Activated T-helper 2 cell treated with anti-CD3 and anti-CD28 coated beads, Interferon-gamma antibody, Interleukin-2, Interleukin-4, amounts not matched to agents 10 μg/mL and 5 μg/mL and 100 μg/mL, durations not matched to agents 14 hours and 24 hours and 36 hours (primary cell): ENCODE data around the gene ARHGEF7. TPM values are rescaled to one million over a fixed set of nuclear protein-coding genes. Genes with fewer than 3 reads are reported as not detected.
A peak's percentile ranks its signal among the peaks of the same experiment; 100 is the strongest.
"Not testable (repeated sequence)": the region's sequence is repeated elsewhere in the genome, so short reads cannot be mapped to it uniquely, and the experiment has no call there.

Source experiments
- DNase-seq: peaks from one replicate; pipeline ENCODE4 v3.0.0; 2021; ENCODE audit warnings: low spot score
- H3K27ac Mint-ChIP-seq: one replicate; pipeline ENCODE4 v1.8.0; 2021; ENCODE audit warnings: mixed read lengths
- H3K27me3 Mint-ChIP-seq: one replicate; pipeline ENCODE4 v1.8.0; 2021; ENCODE audit warnings: low read depth, mixed read lengths
- H3K36me3 Mint-ChIP-seq: one replicate; pipeline ENCODE4 v1.8.0; 2021; ENCODE audit warnings: low read depth, mixed read lengths
- H3K4me1 Mint-ChIP-seq: one replicate; pipeline ENCODE4 v1.8.0; 2021; ENCODE audit warnings: low read depth, mixed read lengths
- H3K4me3 Mint-ChIP-seq: one replicate; pipeline ENCODE4 v1.8.0; 2021; ENCODE audit warnings: low read depth, mild to moderate bottlenecking, moderate library complexity, mixed read lengths
- H3K9me3 Mint-ChIP-seq: one replicate; pipeline ENCODE4 v1.8.0; 2021; ENCODE audit warnings: mixed read lengths
- intact Hi-C: fragments of 100-400 bp; cut with micrococcal nuclease; formaldehyde crosslinking; loops from one replicate; pipeline ENCODE4 v1.15.1; 2023
- total RNA-seq: library from RNA; stranded (reverse); gene quantifications from 2 replicates; pipeline ENCODE4 v1.2.3, GENCODE V29; 2022

The ARHGEF7 gene
- total RNA-seq, 1 donor from 2014 or later: 76.0 TPM

GRCh38 chr13:111255228-111255790 is 140.2 kb downstream of the ARHGEF7 start:
- Mint-ChIP-seq H3K36me3 (peaks cover 90% of the 10 kb centered on the region), H3K9me3 (peaks cover 51% of the 10 kb centered on the region), H3K4me1 (peaks cover 5% of the 10 kb centered on the region), H3K27me3 (no peaks in the 10 kb centered on the region), H3K4me3 (no peak overlapping the region), H3K27ac (no peak overlapping the region)
- DNase-seq: no peak
- intact Hi-C loops: no loop called here

- DNase-seq: no peak
- peaks cover 57% of the 10 kb centered on the region for H3K9me3 Mint-ChIP-seq
- peaks cover 84% of the 10 kb centered on the region for H3K36me3 Mint-ChIP-seq
- intact Hi-C loops: no loop called here
- no peak overlapping the region for H3K4me3 Mint-ChIP-seq
- peaks cover 5% of the 10 kb centered on the region for H3K4me1 Mint-ChIP-seq
- H3K27ac Mint-ChIP-seq: no peak overlapping the region
- H3K27me3 Mint-ChIP-seq: no peaks in the 10 kb centered on the region
These were observed 141.3 kb downstream of the ARHGEF7 start for GRCh38 chr13:111256458-111256857.

GRCh38 chr13:111256946-111257345 is 141.8 kb downstream of the ARHGEF7 start:
- H3K4me3 Mint-ChIP-seq: no peak overlapping the region
- H3K4me1 Mint-ChIP-seq: peaks cover 7% of the 10 kb centered on the region
- DNase-seq: no peak
- peaks cover 80% of the 10 kb centered on the region for H3K36me3 Mint-ChIP-seq
- no peaks in the 10 kb centered on the region for H3K27me3 Mint-ChIP-seq
- H3K27ac Mint-ChIP-seq: no peak overlapping the region
- intact Hi-C loops: no loop called here
- H3K9me3 Mint-ChIP-seq: peaks cover 57% of the 10 kb centered on the region

GRCh38 chr13:111257899-111258298 is 142.8 kb downstream of the ARHGEF7 start:
- H3K4me3 Mint-ChIP-seq, H3K4me1 Mint-ChIP-seq, H3K27me3 Mint-ChIP-seq, intact Hi-C loops, DNase-seq, H3K27ac Mint-ChIP-seq: not testable (repeated sequence)
- peaks cover 57% of the 10 kb centered on the region for H3K9me3 Mint-ChIP-seq
- H3K36me3 Mint-ChIP-seq: peaks cover 71% of the 10 kb centered on the region

- H3K36me3 Mint-ChIP-seq: peaks cover 69% of the 10 kb centered on the region
- no peaks in the 10 kb centered on the region for H3K27me3 Mint-ChIP-seq
- H3K4me3 Mint-ChIP-seq: no peak overlapping the region
These were observed 143.5 kb downstream of the ARHGEF7 start for GRCh38 chr13:111258637-111259036.

GRCh38 chr13:111259058-111259457 is 143.9 kb downstream of the ARHGEF7 start:
- Mint-ChIP-seq H3K36me3 (peaks cover 66% of the 10 kb centered on the region), H3K4me3 (no peak overlapping the region), H3K27me3 (no peaks in the 10 kb centered on the region), H3K4me1 (peaks cover 7% of the 10 kb centered on the region), H3K9me3 (peaks cover 49% of the 10 kb centered on the region), H3K27ac (no peak overlapping the region)
- intact Hi-C loops: no loop called here
- DNase-seq: no peak

More at GRCh38 chr13:111258637-111259036, 143.5 kb downstream of the ARHGEF7 start:
- Mint-ChIP-seq H3K4me1 (peaks cover 7% of the 10 kb centered on the region), H3K27ac (no peak overlapping the region), H3K9me3 (peaks cover 53% of the 10 kb centered on the region)
- no peak for DNase-seq
- intact Hi-C loops: no loop called here

GRCh38 chr13:111261326-111261725 is 146.2 kb downstream of the ARHGEF7 start:
- DNase-seq: no peak
- Mint-ChIP-seq H3K4me3 (no peak overlapping the region), H3K9me3 (peaks cover 38% of the 10 kb centered on the region), H3K36me3 (peaks cover 58% of the 10 kb centered on the region), H3K27ac (peak overlapping the region; percentile 18), H3K27me3 (no peaks in the 10 kb centered on the region), H3K4me1 (peaks cover 7% of the 10 kb centered on the region)
- intact Hi-C loops: no loop called here

GRCh38 chr13:111262281-111262680 is 147.2 kb downstream of the ARHGEF7 start:
- H3K9me3 Mint-ChIP-seq: peaks cover 28% of the 10 kb centered on the region
- no peak overlapping the region for H3K4me3 Mint-ChIP-seq
- DNase-seq: no peak
- peaks cover 5% of the 10 kb centered on the region for H3K4me1 Mint-ChIP-seq
- intact Hi-C loops: no loop called here
- peaks cover 52% of the 10 kb centered on the region for H3K36me3 Mint-ChIP-seq
- no peaks in the 10 kb centered on the region for H3K27me3 Mint-ChIP-seq
- no peak overlapping the region for H3K27ac Mint-ChIP-seq

- peaks cover 5% of the 10 kb centered on the region for H3K4me1 Mint-ChIP-seq
- intact Hi-C loops: no loop called here
- no peak overlapping the region for H3K27ac Mint-ChIP-seq
- no peak overlapping the region for H3K4me3 Mint-ChIP-seq
- no peak for DNase-seq
- peaks cover 28% of the 10 kb centered on the region for H3K9me3 Mint-ChIP-seq
- H3K36me3 Mint-ChIP-seq: peaks cover 52% of the 10 kb centered on the region
- H3K27me3 Mint-ChIP-seq: no peaks in the 10 kb centered on the region
These were observed 147.6 kb downstream of the ARHGEF7 start for GRCh38 chr13:111262715-111263114.

GRCh38 chr13:111263566-111263965 is 148.5 kb downstream of the ARHGEF7 start:
- no peak for DNase-seq
- Mint-ChIP-seq H3K27me3 (no peaks in the 10 kb centered on the region), H3K9me3 (peaks cover 23% of the 10 kb centered on the region), H3K4me3 (no peak overlapping the region), H3K4me1 (peaks cover 5% of the 10 kb centered on the region), H3K27ac (no peak overlapping the region), H3K36me3 (peaks cover 47% of the 10 kb centered on the region)
- intact Hi-C loops: no loop called here

GRCh38 chr13:111265006-111265700 is 150.0 kb downstream of the ARHGEF7 start:
- intact Hi-C loops: no loop called here
- Mint-ChIP-seq H3K4me3 (no peak overlapping the region), H3K9me3 (peaks cover 7% of the 10 kb centered on the region), H3K36me3 (peaks cover 42% of the 10 kb centered on the region), H3K4me1 (peaks cover 9% of the 10 kb centered on the region), H3K27ac (no peak overlapping the region), H3K27me3 (no peaks in the 10 kb centered on the region)
- DNase-seq: no peak

GRCh38 chr13:111265701-111266035 is 150.6 kb downstream of the ARHGEF7 start:
- intact Hi-C loops: no loop called here

GRCh38 chr13:111267205-111267604 is 152.1 kb downstream of the ARHGEF7 start:
- H3K9me3 Mint-ChIP-seq: no peaks in the 10 kb centered on the region
- intact Hi-C loops: no loop called here
- DNase-seq: no peak

More at GRCh38 chr13:111265701-111266035, 150.6 kb downstream of the ARHGEF7 start:
- H3K9me3 Mint-ChIP-seq: peaks cover 2% of the 10 kb centered on the region
- H3K36me3 Mint-ChIP-seq: peaks cover 42% of the 10 kb centered on the region
- H3K4me1 Mint-ChIP-seq: peaks cover 12% of the 10 kb centered on the region
- H3K27me3 Mint-ChIP-seq: no peaks in the 10 kb centered on the region
- H3K4me3 Mint-ChIP-seq: no peak overlapping the region
- no peak overlapping the region for H3K27ac Mint-ChIP-seq
- no peak for DNase-seq

More at GRCh38 chr13:111267205-111267604, 152.1 kb downstream of the ARHGEF7 start:
- H3K4me3 Mint-ChIP-seq: no peak overlapping the region
- no peaks in the 10 kb centered on the region for H3K27me3 Mint-ChIP-seq
- no peak overlapping the region for H3K27ac Mint-ChIP-seq
- peaks cover 54% of the 10 kb centered on the region for H3K36me3 Mint-ChIP-seq
- peaks cover 13% of the 10 kb centered on the region for H3K4me1 Mint-ChIP-seq
